HG02763 (cell line): Measurements from ENCODE around the gene COX4I2.
A peak's percentile ranks its signal among the peaks of the same experiment; 100 is the strongest.
"Not testable (repeated sequence)": the region's sequence is repeated elsewhere in the genome, so short reads cannot be mapped to it uniquely, and the experiment has no call there.

Experiments used
- ATAC-seq: cut with Tn5 transposase; IDR thresholded peaks from one replicate; pipeline ENCODE4 v1.9.1; 2021; ENCODE audit warnings: mild to moderate bottlenecking, moderate library complexity; ENCODE audit not compliant: unreplicated experiment

Gene COX4I2

DNA sequence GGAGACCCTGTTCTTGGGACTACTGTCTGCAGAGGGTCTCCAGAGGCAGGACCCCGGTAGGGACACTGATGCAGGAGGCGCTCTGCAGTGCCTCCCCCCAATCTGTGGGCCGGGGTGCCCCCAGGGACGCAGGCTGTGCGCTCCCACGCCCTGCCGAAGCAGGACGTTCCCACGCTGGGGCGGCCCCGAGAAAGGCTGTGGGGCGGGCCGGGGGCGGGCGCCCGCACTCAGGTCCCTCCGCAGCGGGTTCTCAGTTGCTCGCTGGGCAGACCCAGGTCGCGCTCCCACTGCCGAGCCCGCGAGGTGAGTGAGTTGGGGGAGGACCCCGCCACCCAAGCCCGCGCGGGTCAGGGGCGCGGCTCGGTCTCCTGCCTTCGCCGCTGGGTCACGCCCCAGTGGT lies at the start of gene COX4I2:
Gene COX4I2, plus strand, starts transcription at position 253 of the 400 bp plus-strand sequence. CDS start 1,106 bp downstream, outside the sequence.
- no peak for ATAC-seq

DNA sequence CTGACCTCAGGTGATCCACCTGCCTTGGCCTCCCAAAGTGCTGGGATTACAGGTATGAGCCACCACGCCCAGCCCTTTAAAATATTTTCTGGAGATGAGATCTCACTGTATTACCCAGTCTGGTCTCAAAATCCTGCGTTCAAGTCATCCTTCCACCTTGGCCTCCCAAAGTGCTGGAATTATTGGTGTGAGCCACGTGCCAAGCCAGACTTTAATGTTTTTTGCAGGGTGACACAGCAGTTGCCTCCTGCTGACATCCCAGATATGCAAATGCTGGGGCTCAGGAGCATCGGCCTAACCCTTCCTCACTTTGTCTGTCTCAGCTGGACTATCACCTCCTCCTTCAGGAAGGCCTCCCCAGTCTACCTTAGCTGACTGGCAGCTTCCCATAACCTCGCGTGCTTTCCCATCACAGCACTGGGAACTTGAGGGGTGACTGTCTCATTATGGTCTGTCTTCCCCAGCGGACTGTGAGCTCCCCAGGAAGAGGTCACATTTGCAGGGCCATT lies 46.9 kb upstream of the COX4I2 start:
- no peak for ATAC-seq

GRCh38 chr20:31593221-31594001 lies 44.3 kb upstream of the COX4I2 start:
- ATAC-seq: no peak

DNA sequence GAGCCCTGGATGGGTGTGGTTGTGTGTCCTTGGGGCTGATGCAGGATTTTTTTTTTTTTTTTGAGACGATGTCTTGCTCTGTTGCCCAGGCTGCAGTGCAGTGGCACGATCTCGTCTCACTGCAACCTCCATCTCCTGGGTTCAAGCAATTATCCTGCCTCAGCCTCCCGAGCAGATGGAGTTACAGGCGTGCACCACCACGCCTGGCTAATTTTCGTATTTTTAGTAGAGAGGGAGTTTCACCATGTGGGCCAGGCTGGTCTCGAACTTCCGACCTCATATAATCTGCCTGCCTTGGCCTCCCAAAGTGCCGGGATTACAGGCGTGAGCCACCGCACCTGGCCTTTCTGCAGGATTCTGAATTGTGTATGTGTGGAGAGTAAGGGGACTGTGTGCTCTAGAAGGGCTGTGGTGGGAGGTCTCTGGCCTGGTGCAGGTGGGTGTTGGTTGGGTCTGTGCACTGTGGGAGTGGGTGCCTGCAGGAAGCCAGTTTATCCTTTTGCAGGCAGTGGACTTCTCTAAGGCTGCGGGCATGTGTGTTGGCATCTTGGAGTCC lies 43.6 kb upstream of the COX4I2 start:
- ATAC-seq: no peak

DNA sequence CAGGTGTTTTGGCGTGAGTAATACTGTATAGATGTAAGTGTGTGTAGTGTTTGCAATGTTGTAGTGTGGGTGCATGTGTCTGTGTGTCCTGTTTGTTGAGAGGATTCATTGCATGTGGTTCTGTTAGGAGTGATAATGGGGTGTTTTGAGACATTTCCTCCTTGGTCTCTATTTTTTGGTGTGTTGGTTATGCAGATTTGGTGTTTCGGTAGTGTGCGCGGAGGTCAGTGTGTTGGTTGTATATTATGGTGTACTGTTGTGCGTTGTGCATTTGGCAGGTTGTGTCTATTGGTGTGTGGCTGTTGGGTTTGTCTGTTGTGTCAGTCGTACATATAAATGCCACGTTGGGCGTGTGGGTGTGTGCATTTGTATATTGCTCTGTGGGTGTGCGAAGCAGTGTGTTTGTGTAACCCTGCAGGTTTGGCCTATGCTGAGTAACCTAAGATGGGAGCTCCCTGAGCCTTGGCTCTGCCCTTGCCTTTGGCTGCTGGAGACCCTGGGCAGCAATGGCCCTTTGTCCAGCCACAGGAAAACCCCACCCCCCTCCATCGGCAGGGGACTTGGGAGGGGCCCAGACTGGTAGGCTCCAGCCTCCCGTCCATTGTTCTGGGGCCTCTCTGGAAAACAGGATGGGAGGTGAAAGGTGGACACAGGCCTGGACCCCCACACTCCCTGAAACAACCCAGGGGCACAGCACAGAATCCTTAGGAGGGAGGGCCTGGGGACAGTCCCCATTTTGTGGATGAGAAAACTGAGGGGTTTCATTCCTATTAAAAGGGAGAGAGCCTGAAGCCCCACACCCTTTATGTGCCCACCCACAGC lies 42.9 kb upstream of the COX4I2 start:
- ATAC-seq: no peak

- ATAC-seq: no peak
Observed at GRCh38 chr20:31595380-31595653, 42.4 kb upstream of the COX4I2 start.

DNA sequence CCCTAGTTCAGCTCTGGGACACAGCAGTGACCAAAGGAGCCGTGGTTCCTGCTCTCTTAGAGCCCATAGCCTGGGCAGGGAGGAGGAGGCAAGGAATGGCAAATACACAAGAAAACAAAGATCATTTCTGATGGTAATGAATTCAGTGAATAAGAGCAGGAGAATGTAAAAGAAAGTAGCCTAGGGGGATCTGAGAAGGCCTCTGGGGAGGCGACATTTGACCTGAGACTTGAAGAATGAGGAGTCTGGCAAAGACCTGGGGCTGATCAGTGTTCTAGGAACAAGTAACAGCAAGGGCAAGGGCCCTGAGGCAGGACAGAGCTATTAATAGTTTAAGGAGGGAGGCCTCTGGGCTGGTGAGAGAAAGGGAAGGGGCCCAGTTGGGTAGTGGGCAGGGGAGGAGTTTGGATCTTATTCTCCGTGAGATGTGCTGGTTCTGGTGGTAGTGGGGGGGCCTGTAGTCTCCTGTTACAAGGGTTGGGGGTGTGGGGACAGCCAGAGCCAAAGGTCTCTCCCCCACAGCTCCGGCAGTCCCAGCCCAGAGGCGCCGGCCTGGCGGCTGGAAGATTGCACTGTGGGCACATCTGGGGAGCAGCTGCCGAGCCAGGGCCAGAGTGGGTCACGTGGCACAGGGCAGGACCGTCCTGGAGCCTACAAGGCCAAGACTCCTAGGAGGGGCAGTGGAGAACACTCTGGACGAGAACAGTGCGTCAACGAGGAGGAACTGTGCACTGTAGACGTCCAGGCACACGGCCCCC lies 41.9 kb upstream of the COX4I2 start:
- no peak for ATAC-seq

- ATAC-seq: not testable (repeated sequence)
Observed at GRCh38 chr20:31596412-31596715, 41.3 kb upstream of the COX4I2 start.

GRCh38 chr20:31596831-31597480 lies 40.8 kb upstream of the COX4I2 start:
- no peak for ATAC-seq

GRCh38 chr20:31597481-31597855 lies 40.2 kb upstream of the COX4I2 start:
- no peak for ATAC-seq

GRCh38 chr20:31602431-31602778 lies 35.3 kb upstream of the COX4I2 start:
- no peak for ATAC-seq

DNA sequence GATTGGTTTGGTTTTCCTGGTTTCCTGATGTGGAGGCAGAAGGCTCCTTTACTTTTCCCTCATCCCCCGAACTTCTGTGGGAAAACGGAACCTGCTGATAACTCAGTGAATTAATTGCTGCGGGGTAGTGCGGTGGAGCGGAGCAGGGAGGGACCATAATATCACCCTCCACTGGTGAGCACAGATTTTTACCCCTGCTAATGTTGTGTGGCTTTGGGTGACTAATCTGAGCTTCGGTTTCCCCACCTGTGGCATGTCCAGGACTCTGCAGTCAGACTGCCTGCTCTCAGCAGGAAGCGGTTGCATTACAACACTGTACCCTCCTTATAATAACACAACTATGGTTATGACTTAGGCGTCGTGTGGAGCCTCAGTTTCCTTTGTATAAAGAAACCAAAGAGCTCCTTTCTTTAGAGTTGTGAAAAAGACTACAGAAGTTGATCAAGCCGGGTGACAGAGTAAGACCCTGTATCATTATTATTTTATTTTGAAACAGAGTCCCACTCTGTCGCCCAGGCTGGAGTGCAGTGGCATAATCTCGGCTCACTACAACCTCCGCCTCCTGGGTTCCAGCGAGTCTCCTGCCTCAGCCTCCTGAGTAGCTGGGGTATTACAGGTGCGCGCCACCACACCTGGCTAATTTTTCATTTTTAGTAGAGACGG lies 34.8 kb upstream of the COX4I2 start:
- peak; percentile 45 for ATAC-seq

GRCh38 chr20:31603822-31604566 lies 33.7 kb upstream of the COX4I2 start:
- no peak for ATAC-seq

DNA sequence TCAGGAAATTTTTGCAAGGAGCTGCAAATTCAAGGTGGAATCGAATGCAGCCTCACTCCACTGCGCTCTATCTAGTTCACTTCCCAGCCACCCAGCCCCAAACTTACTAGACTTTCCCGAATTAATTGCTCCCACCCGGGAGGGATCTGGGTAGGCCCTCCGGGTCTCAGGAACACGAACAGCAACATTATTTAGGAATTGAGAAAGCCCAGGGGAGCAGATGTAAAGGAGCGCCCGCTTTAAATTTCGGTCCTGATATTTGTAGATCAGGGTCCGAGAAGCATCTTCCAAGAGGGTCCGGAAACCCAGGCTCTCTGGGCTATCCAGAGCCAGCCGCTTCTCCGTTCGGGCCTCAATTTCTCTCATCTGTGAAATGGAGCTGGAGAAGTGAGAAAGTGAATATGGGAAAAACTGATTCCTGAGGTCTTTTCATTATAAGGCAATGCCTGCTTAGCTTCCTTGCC lies 33.1 kb upstream of the COX4I2 start:
- no peak for ATAC-seq

GRCh38 chr20:31605031-31605901 lies 32.4 kb upstream of the COX4I2 start, which contains the start of gene ID1:
ID1 (plus strand) TSS chr20:31605289; CDS start chr20:31605388, 99 bp downstream.
- ATAC-seq: peak; percentile 91

GRCh38 chr20:31605902-31606803 lies 31.6 kb upstream of the COX4I2 start:
- ATAC-seq: no peak
